Measurements from ENCODE around the gene BCAS3.
"Not testable (repeated sequence)": the region's sequence is repeated elsewhere in the genome, so short reads cannot be mapped to it uniquely, and the experiment has no call there.

The BCAS3 gene

DNA sequence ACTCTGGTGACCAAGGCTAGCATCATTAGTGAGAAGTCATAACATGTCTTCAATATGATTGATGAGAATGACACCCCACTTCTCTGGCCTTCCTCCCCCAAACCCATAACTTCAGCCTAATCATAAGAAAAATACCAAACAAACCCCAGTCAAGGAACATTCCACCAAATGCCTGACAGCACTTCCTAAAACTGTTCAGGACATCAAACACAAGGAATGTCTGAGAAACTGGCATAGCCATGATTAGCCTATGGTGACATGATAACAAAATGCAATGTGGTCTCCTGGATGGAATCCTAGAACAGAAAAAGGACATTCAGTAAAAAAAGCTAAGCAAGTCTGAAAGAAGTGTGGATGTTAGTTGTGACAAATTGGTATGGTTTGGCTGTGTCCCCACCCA lies 749.9 kb downstream of the BCAS3 start:
- DNase-seq (ENCODE audit: low spot score in 2 of 2) = no peak
- Mint-ChIP-seq H3K27ac (no peak overlapping the region), H3K4me3 (no peak overlapping the region), H3K4me1 (no peaks in the 10 kb centered on the region), H3K36me3 (no peaks in the 10 kb centered on the region), H3K9me3 (no peaks in the 10 kb centered on the region)
- ATAC-seq = no peak

DNA sequence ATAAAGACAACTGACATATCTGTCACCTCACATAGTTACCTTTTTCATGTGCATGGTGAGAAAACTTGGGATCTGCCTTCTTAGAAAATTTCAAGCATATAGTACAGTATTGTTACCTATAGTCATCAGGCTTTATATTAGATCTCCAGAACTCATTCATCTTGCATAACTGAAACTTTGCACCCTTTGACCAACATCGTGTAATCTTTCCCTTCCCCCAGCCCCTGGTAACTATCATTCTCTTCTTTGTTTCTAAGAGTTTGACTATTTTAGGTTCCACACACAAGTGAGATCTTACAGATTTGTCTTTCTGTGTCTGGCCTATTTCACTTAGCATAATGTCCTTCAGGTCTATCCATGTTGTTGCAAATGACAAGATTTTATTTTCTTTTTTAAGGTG lies 751.6 kb downstream of the BCAS3 start:
- no peak for DNase-seq (ENCODE audit: low spot score in 2 of 2)
- Mint-ChIP-seq H3K4me3 (no peak overlapping the region), H3K9me3 (no peaks in the 10 kb centered on the region), H3K4me1 (no peaks in the 10 kb centered on the region), H3K27ac (no peak overlapping the region), H3K36me3 (no peaks in the 10 kb centered on the region)
- no peak for ATAC-seq

DNA sequence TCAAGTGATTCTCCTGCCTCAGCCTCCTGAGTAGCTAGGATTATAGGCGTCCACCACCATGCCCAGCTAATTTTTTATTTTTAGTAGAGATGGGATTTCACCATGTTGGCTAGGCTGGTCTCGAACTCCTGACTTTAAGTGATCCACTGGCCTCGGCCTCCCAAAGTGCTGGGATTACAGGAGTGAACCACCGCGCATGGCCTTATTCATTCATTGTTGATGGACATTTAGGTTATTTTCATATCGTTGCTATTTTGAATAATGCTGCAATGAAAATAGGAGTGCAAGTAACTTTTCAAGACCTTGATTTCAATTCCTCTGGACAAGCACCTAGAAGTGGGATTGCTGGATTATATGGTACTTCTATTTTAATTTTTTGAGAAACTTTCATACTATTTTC lies 752.2 kb downstream of the BCAS3 start:
- DNase-seq (ENCODE audit: low spot score in 2 of 2); H3K9me3 Mint-ChIP-seq; H3K36me3 Mint-ChIP-seq; H3K4me3 Mint-ChIP-seq; ATAC-seq; H3K27ac Mint-ChIP-seq; H3K4me1 Mint-ChIP-seq: not testable (repeated sequence)

DNA sequence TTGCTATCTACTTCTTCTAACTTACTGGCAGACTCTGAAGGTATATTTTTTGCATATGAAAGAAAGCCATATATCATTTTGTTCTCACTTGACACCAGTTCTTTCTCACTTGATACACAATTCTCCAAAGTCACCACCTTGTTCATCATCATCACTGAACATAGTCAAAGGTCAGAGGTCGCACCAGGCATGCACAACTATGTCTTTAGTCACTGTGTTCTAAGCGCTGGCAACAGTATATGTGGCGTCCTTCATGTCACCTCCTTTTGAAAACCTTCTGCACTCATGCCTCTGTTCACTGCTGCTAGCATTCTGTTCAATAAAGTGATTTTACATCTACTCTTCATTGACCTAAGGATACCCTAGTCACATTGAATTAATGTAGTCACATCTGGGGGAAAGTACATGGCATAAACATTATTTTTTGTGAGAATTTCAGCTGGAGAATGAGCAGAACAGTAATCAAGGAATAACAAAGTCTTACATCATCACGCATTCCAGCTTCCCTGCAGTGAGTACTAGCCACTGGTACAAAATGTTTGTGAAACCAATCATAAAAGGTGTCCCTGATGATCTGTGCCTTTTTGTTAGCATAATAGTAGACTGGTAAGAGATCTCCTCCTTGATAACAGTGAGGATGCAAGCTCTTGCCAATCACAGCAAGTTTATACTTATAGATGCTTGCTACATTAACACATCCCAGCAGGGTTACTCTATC lies 754.1 kb downstream of the BCAS3 start:
- H3K4me1 Mint-ChIP-seq = no peaks in the 10 kb centered on the region
- ATAC-seq = no peak
- DNase-seq (ENCODE audit: low spot score in 2 of 2) = no peak
- H3K4me3 Mint-ChIP-seq = no peak overlapping the region
- peaks cover 5% of the 10 kb centered on the region for H3K9me3 Mint-ChIP-seq
- H3K36me3 Mint-ChIP-seq = no peaks in the 10 kb centered on the region
- no peak overlapping the region for H3K27ac Mint-ChIP-seq

DNA sequence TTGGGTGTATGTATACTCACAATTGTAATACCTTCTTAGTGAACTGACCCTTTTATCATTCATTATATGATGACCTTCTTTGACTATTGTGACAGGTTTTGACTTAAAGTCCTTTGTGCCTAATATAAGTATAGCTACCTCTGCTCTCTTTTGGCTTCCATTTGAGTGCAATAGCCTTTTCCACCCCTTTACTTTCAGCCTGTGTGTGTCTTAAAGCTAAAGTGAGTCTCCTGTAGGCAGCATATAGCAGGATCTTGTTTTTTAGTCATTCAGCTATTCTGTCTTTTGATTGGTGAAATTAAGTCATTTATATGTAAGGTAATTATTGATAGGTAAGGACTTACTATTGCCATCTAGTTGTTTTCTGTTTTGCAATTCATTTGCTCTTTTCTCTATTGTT lies 758.6 kb downstream of the BCAS3 start:
- peaks cover 6% of the 10 kb centered on the region for H3K4me1 Mint-ChIP-seq
- ATAC-seq = no peak
- H3K27ac Mint-ChIP-seq = no peak overlapping the region
- H3K4me3 Mint-ChIP-seq = no peak overlapping the region
- H3K9me3 Mint-ChIP-seq = peaks cover 16% of the 10 kb centered on the region
- no peaks in the 10 kb centered on the region for H3K36me3 Mint-ChIP-seq
- DNase-seq (ENCODE audit: low spot score in 2 of 2) = no peak

DNA sequence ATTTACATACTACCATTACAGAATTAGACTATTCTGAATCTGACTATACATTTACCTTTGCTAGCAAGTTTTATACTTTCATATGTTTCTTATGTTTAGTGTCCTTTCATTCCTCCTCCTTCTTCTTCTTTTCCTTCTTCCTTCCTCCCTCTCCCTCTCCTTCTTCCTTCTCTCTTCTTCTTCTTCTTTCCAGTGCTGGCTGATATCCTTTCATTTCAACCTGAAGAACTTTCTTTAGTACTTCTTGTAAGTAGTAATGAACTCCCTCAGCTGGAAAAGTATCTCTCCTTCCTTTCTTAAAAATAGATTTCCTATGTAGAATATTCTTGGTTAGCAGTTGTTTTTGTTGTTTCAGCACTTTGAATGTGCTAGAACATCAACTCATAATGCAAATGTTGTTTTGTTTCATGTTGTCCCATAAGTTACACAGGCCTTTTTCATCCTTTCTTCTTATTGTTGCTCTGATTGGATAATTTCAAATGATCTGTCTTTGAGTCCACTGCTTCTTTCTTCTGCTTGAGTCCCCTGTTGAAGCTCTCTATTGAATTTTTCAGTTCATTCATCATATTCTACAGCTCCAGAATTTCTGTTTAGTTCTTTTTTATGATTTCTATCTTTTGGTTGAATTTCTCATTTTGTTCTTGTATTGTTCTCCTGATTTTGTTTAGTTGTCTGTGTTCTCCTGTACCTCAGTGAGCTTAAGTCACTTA lies 759.5 kb downstream of the BCAS3 start:
- Mint-ChIP-seq H3K36me3 (no peaks in the 10 kb centered on the region), H3K9me3 (peaks cover 16% of the 10 kb centered on the region), H3K4me3 (no peak overlapping the region), H3K27ac (no peak overlapping the region), H3K4me1 (peaks cover 6% of the 10 kb centered on the region)
- ATAC-seq = no peak
- no peak for DNase-seq (ENCODE audit: low spot score in 2 of 2)

DNA sequence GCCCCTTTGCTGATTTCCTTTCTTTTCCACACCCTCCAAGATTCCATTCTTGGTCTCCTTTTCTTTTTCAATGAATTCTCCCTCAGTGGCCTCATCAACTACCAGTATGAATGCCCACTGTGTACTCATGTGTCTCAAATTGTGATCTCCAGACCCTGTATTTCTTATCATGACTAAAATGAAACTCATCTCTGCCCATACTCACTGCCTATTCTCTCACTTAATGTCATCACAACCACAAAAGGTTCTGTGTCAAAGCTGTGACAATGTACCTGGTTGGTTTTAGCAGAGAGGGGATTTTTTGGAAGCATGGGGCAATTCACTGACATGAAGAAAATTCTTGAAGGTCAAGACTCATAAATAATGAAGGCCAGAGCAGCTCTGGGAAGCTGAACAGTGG lies 763.0 kb downstream of the BCAS3 start:
- H3K27ac Mint-ChIP-seq = no peak overlapping the region
- H3K4me1 Mint-ChIP-seq = peaks cover 6% of the 10 kb centered on the region
- no peak overlapping the region for H3K4me3 Mint-ChIP-seq
- peak in 1 of 2 donors; percentile 46 for DNase-seq (ENCODE audit: low spot score in 2 of 2)
- peak; percentile 96 for ATAC-seq
- peaks cover 16% of the 10 kb centered on the region for H3K9me3 Mint-ChIP-seq
- H3K36me3 Mint-ChIP-seq = no peaks in the 10 kb centered on the region

DNA sequence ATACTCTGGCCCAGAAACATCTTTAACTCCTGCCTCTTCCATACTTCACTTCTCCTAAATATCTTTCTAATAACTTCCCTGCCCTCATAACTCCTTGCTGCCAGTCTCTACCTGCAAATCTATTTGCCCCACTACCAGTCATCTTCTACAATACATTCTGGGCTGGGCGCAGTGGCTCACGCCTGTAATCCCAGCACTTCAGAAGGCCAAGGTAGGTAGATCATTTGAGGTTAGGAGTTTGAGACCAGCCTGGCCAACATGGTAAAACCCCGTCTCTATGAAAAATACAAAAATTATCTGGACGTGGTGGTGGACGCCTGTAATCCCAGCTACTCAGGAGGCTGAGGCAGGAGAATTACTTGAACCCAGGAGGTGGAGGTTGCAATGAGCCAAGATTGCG lies 763.9 kb downstream of the BCAS3 start:
- H3K27ac Mint-ChIP-seq, H3K36me3 Mint-ChIP-seq, ATAC-seq: not testable (repeated sequence)

DNA sequence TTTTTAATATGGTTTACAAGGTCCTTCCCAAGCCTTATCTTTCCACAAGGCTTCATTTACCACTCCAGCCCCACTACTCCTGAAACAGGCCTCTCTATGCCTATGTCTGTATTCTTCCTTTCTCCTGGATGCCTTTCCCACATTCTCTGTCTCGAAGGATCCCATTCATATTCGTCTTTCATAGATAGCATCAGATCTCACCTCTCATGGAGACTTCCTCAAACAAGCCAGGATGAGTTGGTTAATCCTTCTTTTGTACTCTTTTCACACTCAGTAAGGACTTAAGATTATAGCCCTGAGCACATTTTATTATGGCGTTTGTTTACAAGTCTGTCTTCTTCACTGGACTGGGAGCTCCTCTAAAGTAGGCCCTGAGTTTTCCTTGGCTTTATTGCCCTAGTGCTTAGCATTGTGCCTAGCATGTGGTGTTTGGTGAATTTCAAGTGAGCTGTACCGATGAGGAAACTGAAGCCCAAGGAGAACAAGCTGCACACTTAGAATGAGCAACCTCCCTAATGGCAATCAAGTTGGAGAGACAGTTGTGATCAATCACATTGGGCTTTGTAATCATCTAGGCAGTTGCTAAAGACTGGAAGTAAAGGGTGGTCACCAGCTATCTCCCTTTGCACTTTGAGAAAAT lies 764.6 kb downstream of the BCAS3 start:
- no peak for ATAC-seq
- no peaks in the 10 kb centered on the region for H3K36me3 Mint-ChIP-seq

More for the DNA sequence above, 763.9 kb downstream of the BCAS3 start:
- H3K4me1 Mint-ChIP-seq; DNase-seq (ENCODE audit: low spot score in 2 of 2); H3K4me3 Mint-ChIP-seq: not testable (repeated sequence)
- peaks cover 12% of the 10 kb centered on the region for H3K9me3 Mint-ChIP-seq

More for the DNA sequence above, 764.6 kb downstream of the BCAS3 start:
- Mint-ChIP-seq H3K4me1 (peaks cover 6% of the 10 kb centered on the region), H3K27ac (no peak overlapping the region), H3K4me3 (no peak overlapping the region), H3K9me3 (peaks cover 6% of the 10 kb centered on the region)
- no peak for DNase-seq (ENCODE audit: low spot score in 2 of 2)

Data from stimulated activated effector memory CD8-positive, alpha-beta T cell treated with anti-CD3 and anti-CD28 coated beads, Interleukin-12 subunit alpha, Interleukin-12 subunit beta, amount 100 ng/mL, for 72 hours (primary cell).